ENCODE results near the gene ENTR1. TPM values are rescaled to one million over a fixed set of nuclear protein-coding genes. Genes with fewer than 3 reads are reported as not detected.

ENTR1 gene
- total and polyA plus RNA-seq, 2 donors = 26.7 to 60.3 TPM

- no peak for DNase-seq (ENCODE audit: low read depth in 6 of 9, low spot score in 9 of 9)
- H3K9me3 ChIP-seq (ENCODE audit: control insufficient read depth in 2 of 2, insufficient read depth in 1 of 2, low read length in 1 of 2) = no peaks in the 10 kb centered on the region
- 95% methylated on average over 28 of the region's 28 CpGs for WGBS
- H3K27ac ChIP-seq (ENCODE audit: low read depth in 1 of 2, low read length in 1 of 2) = no peak overlapping the region
- no peaks in the 10 kb centered on the region for H3K4me1 ChIP-seq (ENCODE audit: control insufficient read depth in 2 of 2, insufficient read depth in 2 of 2, low read length in 2 of 2)
- peaks cover 0 to 9% of the 10 kb centered on the region in 2 donors for H3K27me3 ChIP-seq (ENCODE audit: control insufficient read depth in 2 of 2, insufficient read depth in 1 of 2, low read length in 1 of 2)
- H3K4me3 ChIP-seq (ENCODE audit: low read length in 2 of 2) = no peak overlapping the region
- H3K36me3 ChIP-seq (ENCODE audit: control insufficient read depth in 2 of 2, insufficient read depth in 2 of 2, low read length in 1 of 2) = peaks cover 38 to 50% of the 10 kb centered on the region in 2 donors
Measured at GRCh38 chr9:136378170-136379002, 32.0 kb downstream of the ENTR1 start.

GRCh38 chr9:136377341-136378169 lies 32.9 kb downstream of the ENTR1 start:
- Histone ChIP-seq H3K36me3 (ENCODE audit: control insufficient read depth in 2 of 2, insufficient read depth in 2 of 2, low read length in 1 of 2) (peaks cover 29 to 42% of the 10 kb centered on the region in 2 donors), H3K27me3 (ENCODE audit: control insufficient read depth in 2 of 2, insufficient read depth in 1 of 2, low read length in 1 of 2) (peaks cover 0 to 17% of the 10 kb centered on the region in 2 donors), H3K4me1 (ENCODE audit: control insufficient read depth in 2 of 2, insufficient read depth in 2 of 2, low read length in 2 of 2) (peaks cover 0 to 7% of the 10 kb centered on the region in 2 donors), H3K4me3 (ENCODE audit: low read length in 2 of 2) (no peak overlapping the region), H3K9me3 (ENCODE audit: control insufficient read depth in 2 of 2, insufficient read depth in 1 of 2, low read length in 1 of 2) (no peaks in the 10 kb centered on the region), H3K27ac (ENCODE audit: low read depth in 1 of 2, low read length in 1 of 2) (no peak overlapping the region)
- no peak for DNase-seq (ENCODE audit: low read depth in 6 of 9, low spot score in 9 of 9)
- 96% methylated on average over 32 of the region's 32 CpGs for WGBS

DNA sequence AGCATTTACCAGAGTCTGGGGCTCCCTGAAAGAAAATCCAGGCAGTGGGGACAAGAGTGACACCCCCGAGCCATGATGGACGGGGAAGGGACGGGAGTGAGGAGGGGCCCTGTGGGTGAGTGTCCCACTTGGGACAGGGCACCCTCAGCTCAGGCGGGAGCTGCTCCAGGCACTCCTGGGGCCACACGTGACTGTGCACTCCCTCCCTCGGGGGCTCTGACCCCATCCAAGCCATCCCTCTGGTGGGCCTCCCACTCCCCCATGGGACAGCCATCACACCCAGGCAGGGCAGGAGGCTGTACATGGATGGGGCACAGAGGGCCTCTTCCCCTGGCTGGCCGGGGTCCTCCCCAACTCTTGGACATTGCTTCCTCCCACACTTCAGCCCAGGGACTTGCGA lies 34.0 kb downstream of the ENTR1 start:
- Histone ChIP-seq H3K27ac (ENCODE audit: low read depth in 1 of 2, low read length in 1 of 2) (no peak overlapping the region), H3K4me3 (ENCODE audit: low read length in 2 of 2) (no peak overlapping the region), H3K4me1 (ENCODE audit: control insufficient read depth in 2 of 2, insufficient read depth in 2 of 2, low read length in 2 of 2) (peaks cover 0 to 10% of the 10 kb centered on the region in 2 donors), H3K27me3 (ENCODE audit: control insufficient read depth in 2 of 2, insufficient read depth in 1 of 2, low read length in 1 of 2) (peaks cover 0 to 27% of the 10 kb centered on the region in 2 donors), H3K36me3 (ENCODE audit: control insufficient read depth in 2 of 2, insufficient read depth in 2 of 2, low read length in 1 of 2) (peaks cover 22 to 31% of the 10 kb centered on the region in 2 donors), H3K9me3 (ENCODE audit: control insufficient read depth in 2 of 2, insufficient read depth in 1 of 2, low read length in 1 of 2) (no peaks in the 10 kb centered on the region)
- no peak for DNase-seq (ENCODE audit: low read depth in 6 of 9, low spot score in 9 of 9)
- WGBS = 94% methylated on average over 8 of the region's 8 CpGs

DNA sequence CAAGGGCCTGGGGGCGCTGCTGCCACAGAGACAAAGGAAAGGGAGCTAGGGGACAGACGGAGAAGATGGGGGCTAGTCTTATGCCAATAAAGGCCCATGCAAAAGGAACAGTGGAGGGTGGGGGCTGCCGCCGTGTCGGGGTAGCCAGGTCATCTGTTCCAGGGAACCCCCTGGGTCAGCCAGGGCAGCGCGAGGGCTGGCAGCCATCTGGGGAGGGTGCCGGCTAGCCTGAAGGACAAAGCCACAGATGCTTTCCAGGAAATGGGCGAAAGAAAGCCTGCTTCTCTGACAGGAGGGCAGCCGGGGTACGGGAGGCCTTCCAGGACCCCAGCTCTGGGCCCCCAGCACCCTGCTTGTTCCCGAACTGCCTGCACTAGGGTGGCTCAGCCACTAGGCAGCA lies 35.3 kb downstream of the ENTR1 start:
- peaks cover 0 to 10% of the 10 kb centered on the region in 2 donors for H3K4me1 ChIP-seq (ENCODE audit: control insufficient read depth in 2 of 2, insufficient read depth in 2 of 2, low read length in 2 of 2)
- peaks cover 0 to 27% of the 10 kb centered on the region in 2 donors for H3K27me3 ChIP-seq (ENCODE audit: control insufficient read depth in 2 of 2, insufficient read depth in 1 of 2, low read length in 1 of 2)
- DNase-seq (ENCODE audit: low read depth in 6 of 9, low spot score in 9 of 9) = no peak
- WGBS = 95% methylated on average over 12 of the region's 12 CpGs
- H3K4me3 ChIP-seq (ENCODE audit: low read length in 2 of 2) = no peak overlapping the region
- no peak overlapping the region for H3K27ac ChIP-seq (ENCODE audit: low read depth in 1 of 2, low read length in 1 of 2)
- H3K9me3 ChIP-seq (ENCODE audit: control insufficient read depth in 2 of 2, insufficient read depth in 1 of 2, low read length in 1 of 2) = no peaks in the 10 kb centered on the region
- peaks cover 14 to 21% of the 10 kb centered on the region in 2 donors for H3K36me3 ChIP-seq (ENCODE audit: control insufficient read depth in 2 of 2, insufficient read depth in 2 of 2, low read length in 1 of 2)

GRCh38 chr9:136374183-136374575 lies 36.2 kb downstream of the ENTR1 start:
- Histone ChIP-seq H3K9me3 (ENCODE audit: control insufficient read depth in 2 of 2, insufficient read depth in 1 of 2, low read length in 1 of 2) (no peaks in the 10 kb centered on the region), H3K4me3 (ENCODE audit: low read length in 2 of 2) (no peak overlapping the region), H3K36me3 (ENCODE audit: control insufficient read depth in 2 of 2, insufficient read depth in 2 of 2, low read length in 1 of 2) (peaks cover 5 to 12% of the 10 kb centered on the region in 2 donors), H3K4me1 (ENCODE audit: control insufficient read depth in 2 of 2, insufficient read depth in 2 of 2, low read length in 2 of 2) (peaks cover 0 to 10% of the 10 kb centered on the region in 2 donors), H3K27ac (ENCODE audit: low read depth in 1 of 2, low read length in 1 of 2) (no peak overlapping the region), H3K27me3 (ENCODE audit: control insufficient read depth in 2 of 2, insufficient read depth in 1 of 2, low read length in 1 of 2) (peaks cover 0 to 27% of the 10 kb centered on the region in 2 donors)
- DNase-seq (ENCODE audit: low read depth in 6 of 9, low spot score in 9 of 9) = no peak
- 98% methylated on average over 14 of the region's 14 CpGs for WGBS

DNA sequence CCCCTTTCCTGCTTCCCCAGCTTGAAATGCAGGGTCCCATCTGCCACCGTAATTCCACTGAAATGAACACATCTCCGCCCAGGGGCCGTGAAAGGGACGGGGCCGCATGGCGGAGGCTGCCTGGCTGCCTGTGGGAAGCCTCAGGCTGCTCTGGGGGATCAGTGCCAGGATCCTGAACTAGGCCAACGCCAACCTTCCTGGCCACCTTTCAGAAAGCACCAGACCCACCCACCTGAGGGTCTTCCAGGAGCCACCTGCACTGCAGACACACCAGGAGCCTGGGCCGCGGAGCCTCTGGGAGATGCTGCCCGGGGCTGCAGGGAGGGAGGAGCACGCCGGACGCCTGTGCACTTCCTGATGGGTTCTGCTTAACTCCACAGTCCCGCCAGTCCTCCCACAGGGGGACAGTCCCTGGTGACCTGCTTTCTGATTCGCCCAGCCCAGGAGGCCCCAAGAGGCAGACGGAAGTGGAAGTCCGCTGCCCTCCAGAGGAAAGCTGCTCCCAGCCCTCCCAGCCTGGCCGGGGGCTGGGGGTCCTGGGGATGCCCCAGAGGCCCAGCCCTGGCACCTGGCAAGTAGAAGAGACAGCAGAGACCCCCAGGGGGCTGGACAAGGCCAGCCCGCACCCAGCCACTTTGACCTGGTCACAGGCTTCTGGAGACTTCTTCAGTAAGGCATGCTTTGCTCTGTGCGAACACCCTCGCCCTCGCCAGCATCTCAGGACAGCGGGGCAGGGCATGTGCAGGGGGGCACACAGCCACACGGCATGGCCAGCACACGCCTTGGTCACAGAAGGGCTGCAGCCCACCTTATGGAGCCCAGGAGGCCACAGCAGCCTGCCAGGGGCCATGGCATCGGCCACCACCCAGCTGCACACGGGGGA lies 36.9 kb downstream of the ENTR1 start, which contains the start of gene CARD9:
TSS of gene CARD9 (minus strand) at position 370 of the 883 bp plus-strand sequence. CDS start 1,591 bp downstream, outside the sequence.
- peaks cover 0 to 27% of the 10 kb centered on the region in 2 donors for H3K27me3 ChIP-seq (ENCODE audit: control insufficient read depth in 2 of 2, insufficient read depth in 1 of 2, low read length in 1 of 2)
- no peak within 1 kb of the TSS for H3K4me3 ChIP-seq (ENCODE audit: low read length in 2 of 2)
- no peaks in the 10 kb centered on the region for H3K9me3 ChIP-seq (ENCODE audit: control insufficient read depth in 2 of 2, insufficient read depth in 1 of 2, low read length in 1 of 2)
- 69% methylated on average over 27 of the region's 27 CpGs for WGBS
- no peak within 1 kb of the TSS for H3K27ac ChIP-seq (ENCODE audit: low read depth in 1 of 2, low read length in 1 of 2)
- no peak for DNase-seq (ENCODE audit: low read depth in 6 of 9, low spot score in 9 of 9)
- H3K4me1 ChIP-seq (ENCODE audit: control insufficient read depth in 2 of 2, insufficient read depth in 2 of 2, low read length in 2 of 2) = peaks cover 0 to 10% of the 10 kb centered on the region in 2 donors
- peaks cover 0 to 6% of the 10 kb centered on the region in 2 donors for H3K36me3 ChIP-seq (ENCODE audit: control insufficient read depth in 2 of 2, insufficient read depth in 2 of 2, low read length in 1 of 2)

DNA sequence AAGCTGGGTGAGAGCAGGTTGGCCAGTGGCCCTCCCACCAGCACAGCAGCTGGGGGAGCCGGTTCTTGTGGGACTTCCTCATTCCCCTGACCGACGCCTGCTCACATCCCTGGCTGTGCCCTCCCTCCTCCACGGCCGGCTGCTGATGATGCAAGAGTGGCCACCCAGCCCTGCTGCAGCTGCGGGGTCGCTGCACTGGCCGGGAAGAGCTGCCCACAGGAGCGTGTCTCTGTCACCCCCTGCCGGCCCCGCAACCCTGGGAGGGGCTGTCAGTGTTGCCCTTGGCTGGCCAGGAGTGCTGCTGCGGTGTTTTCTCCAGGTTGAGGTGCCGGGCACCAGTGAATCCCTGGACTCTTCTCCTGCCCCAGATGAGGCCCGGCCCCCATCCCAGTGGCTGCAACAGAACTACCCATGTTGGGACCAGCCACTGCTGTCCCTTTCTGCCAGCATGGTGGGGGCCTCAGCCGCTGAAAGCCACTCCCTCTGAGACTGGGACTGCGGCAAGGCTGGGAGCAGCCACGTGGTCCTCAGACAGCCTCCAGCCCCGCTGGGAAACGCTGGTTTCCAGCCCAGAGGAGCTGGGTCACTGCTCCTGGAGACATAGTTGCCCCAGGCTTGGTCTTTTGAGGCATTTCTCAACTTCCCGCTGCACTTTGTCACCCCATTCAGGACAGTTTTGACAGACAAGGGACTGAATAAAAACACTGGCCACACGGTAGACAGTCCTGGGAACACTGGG lies 37.7 kb downstream of the ENTR1 start:
- 9% methylated on average over 21 of the region's 21 CpGs for WGBS
- Histone ChIP-seq H3K4me3 (ENCODE audit: low read length in 2 of 2) (no peak overlapping the region), H3K4me1 (ENCODE audit: control insufficient read depth in 2 of 2, insufficient read depth in 2 of 2, low read length in 2 of 2) (peaks cover 0 to 10% of the 10 kb centered on the region in 2 donors), H3K9me3 (ENCODE audit: control insufficient read depth in 2 of 2, insufficient read depth in 1 of 2, low read length in 1 of 2) (no peaks in the 10 kb centered on the region), H3K27ac (ENCODE audit: low read depth in 1 of 2, low read length in 1 of 2) (no peak overlapping the region), H3K36me3 (ENCODE audit: control insufficient read depth in 2 of 2, insufficient read depth in 2 of 2, low read length in 1 of 2) (no peaks in the 10 kb centered on the region), H3K27me3 (ENCODE audit: control insufficient read depth in 2 of 2, insufficient read depth in 1 of 2, low read length in 1 of 2) (peaks cover 0 to 27% of the 10 kb centered on the region in 2 donors)
- DNase-seq (ENCODE audit: low read depth in 6 of 9, low spot score in 9 of 9) = no peak

GRCh38 chr9:136372006-136372405 lies 38.4 kb downstream of the ENTR1 start:
- H3K36me3 ChIP-seq (ENCODE audit: control insufficient read depth in 2 of 2, insufficient read depth in 2 of 2, low read length in 1 of 2) = no peaks in the 10 kb centered on the region
- H3K9me3 ChIP-seq (ENCODE audit: control insufficient read depth in 2 of 2, insufficient read depth in 1 of 2, low read length in 1 of 2) = no peaks in the 10 kb centered on the region
- 96% methylated on average over 21 of the region's 21 CpGs for WGBS
- no peak overlapping the region for H3K27ac ChIP-seq (ENCODE audit: low read depth in 1 of 2, low read length in 1 of 2)
- no peak overlapping the region for H3K4me3 ChIP-seq (ENCODE audit: low read length in 2 of 2)
- DNase-seq (ENCODE audit: low read depth in 6 of 9, low spot score in 9 of 9) = no peak
- H3K27me3 ChIP-seq (ENCODE audit: control insufficient read depth in 2 of 2, insufficient read depth in 1 of 2, low read length in 1 of 2) = peaks cover 0 to 27% of the 10 kb centered on the region in 2 donors
- H3K4me1 ChIP-seq (ENCODE audit: control insufficient read depth in 2 of 2, insufficient read depth in 2 of 2, low read length in 2 of 2) = peaks cover 0 to 10% of the 10 kb centered on the region in 2 donors
